OCI-LY7 (cell line): ENCODE data around the gene GNB1. TPM values are rescaled to one million over a fixed set of nuclear protein-coding genes. Genes with fewer than 3 reads are reported as not detected.

Experiments
- BruUV-seq: library from RNA; stranded (reverse); fragments of 400-500 nt; replicated peaks from 2 replicates; lab custom pipeline; 2021; lab: Mats Ljungman, UMichigan
- CTCF ChIA-PET: fragments of 300-600 bp; sonication (Branson Sonifier 250); formaldehyde crosslinking; loops from one replicate; lab custom pipeline; 2022; ENCODE audit warnings: antibody characterized with exemption; ENCODE audit not compliant: unreplicated experiment; lab: Charles Lee
- POLR2A ChIA-PET: fragments of 300-600 bp; sonication (Branson Sonifier 250); formaldehyde crosslinking; loops from one replicate; lab custom pipeline; 2022; ENCODE audit warnings: antibody characterized with exemption; lab: Charles Lee
- DNase-seq: peaks from one replicate; pipeline ENCODE4 v3.0.0-alpha.2; 2015; ENCODE audit warnings: low spot score
- H2AFZ ChIP-seq: fragments of 200-600 bp; sonication (generic), shearing (Covaris generic); 2 replicates; pipeline ENCODE4 v1.6.1; 2014; ENCODE audit warnings: mild to moderate bottlenecking, antibody characterized with exemption, low read length, moderate library complexity
- H3K27ac ChIP-seq: fragments of 200-600 bp; sonication (generic); 2 replicates; pipeline ENCODE4 v1.5.1; 2014; ENCODE audit warnings: mixed run types, low read depth, mild to moderate bottlenecking, moderate library complexity, low read length, inconsistent platforms; ENCODE audit not compliant: poor library complexity, severe bottlenecking
- H3K36me3 ChIP-seq: fragments of 200-600 bp; sonication (generic); 2 replicates; pipeline ENCODE4 v1.6.1; 2014; ENCODE audit warnings: mild to moderate bottlenecking, antibody characterized with exemption, low read length, moderate library complexity, mixed read lengths; ENCODE audit not compliant: insufficient read depth
- H3K4me1 ChIP-seq: fragments of 200-600 bp; sonication (generic); 2 replicates; pipeline ENCODE4 v1.5.1; 2014; ENCODE audit warnings: mild to moderate bottlenecking, low read length; ENCODE audit not compliant: insufficient read depth, poor library complexity, severe bottlenecking
- H3K4me2 ChIP-seq: fragments of 200-600 bp; sonication (generic); 2 replicates; pipeline ENCODE4 v1.6.1; 2014; ENCODE audit warnings: mild to moderate bottlenecking, low read length
- H3K4me3 ChIP-seq: fragments of 200-600 bp; sonication (generic); 2 replicates; pipeline ENCODE4 v1.5.1; 2014; ENCODE audit warnings: mild to moderate bottlenecking, low read depth, low read length; ENCODE audit not compliant: poor library complexity, severe bottlenecking
- H3K79me2 ChIP-seq: fragments of 200-600 bp; sonication (generic); 2 replicates; pipeline ENCODE4 v1.6.1; 2016; ENCODE audit warnings: low read depth, mild to moderate bottlenecking, low read length, moderate library complexity, mixed read lengths; ENCODE audit not compliant: insufficient read depth
- H3K9me2 ChIP-seq: fragments of 200-600 bp; sonication (generic); 2 replicates; pipeline ENCODE4 v1.6.1; 2016; ENCODE audit warnings: mild to moderate bottlenecking, low read length, mixed read lengths; ENCODE audit not compliant: insufficient read depth
- H3K9me3 ChIP-seq: fragments of 200-600 bp; sonication (generic); 2 replicates; pipeline ENCODE4 v1.6.1; 2014; ENCODE audit warnings: mild to moderate bottlenecking, mixed run types, low read length, mixed read lengths
- H4K20me1 ChIP-seq: fragments of 200-600 bp; sonication (generic); 2 replicates; pipeline ENCODE4 v1.6.1; 2014; ENCODE audit warnings: mild to moderate bottlenecking, antibody characterized with exemption, low read length, moderate library complexity, mixed read lengths; ENCODE audit not compliant: insufficient read depth
- EZH2phosphoT487 ChIP-seq: fragments of 200-600 bp; sonication (generic); IDR thresholded peaks from 2 replicates; pipeline ENCODE4 v1.6.1; 2018; ENCODE audit warnings: low read depth, borderline replicate concordance, mild to moderate bottlenecking, mixed run types, antibody characterized with exemption, low read length, moderate library complexity, mixed read lengths
- intact Hi-C: fragments of 100-400 bp; cut with micrococcal nuclease; formaldehyde crosslinking; loops from one replicate; pipeline ENCODE4 v1.10.0; 2022; ENCODE audit not compliant: unreplicated experiment
- total RNA-seq, 2 experiments: library from RNA; depleted of rRNA in 1 of 2; stranded (reverse); fragments of >200 nt in 1 of 2; shearing (Covaris generic) in 1 of 2; gene quantifications; 2 replicates each; pipeline ENCODE4 v1.2.3, GENCODE V29; 2014 to 2022
- TF ChIP-seq, protein P1 (sequence below): fragments of 200-600 bp; sonication (generic); conservative IDR thresholded peaks from 2 replicates; pipeline ENCODE4 v1.5.1; 2014; ENCODE audit warnings: mild to moderate bottlenecking, antibody characterized with exemption, low read length, moderate library complexity, mixed read lengths

The GNB1 gene
- total RNA-seq, 2 experiments from 2014 or later: 101 to 502 TPM

DNA sequence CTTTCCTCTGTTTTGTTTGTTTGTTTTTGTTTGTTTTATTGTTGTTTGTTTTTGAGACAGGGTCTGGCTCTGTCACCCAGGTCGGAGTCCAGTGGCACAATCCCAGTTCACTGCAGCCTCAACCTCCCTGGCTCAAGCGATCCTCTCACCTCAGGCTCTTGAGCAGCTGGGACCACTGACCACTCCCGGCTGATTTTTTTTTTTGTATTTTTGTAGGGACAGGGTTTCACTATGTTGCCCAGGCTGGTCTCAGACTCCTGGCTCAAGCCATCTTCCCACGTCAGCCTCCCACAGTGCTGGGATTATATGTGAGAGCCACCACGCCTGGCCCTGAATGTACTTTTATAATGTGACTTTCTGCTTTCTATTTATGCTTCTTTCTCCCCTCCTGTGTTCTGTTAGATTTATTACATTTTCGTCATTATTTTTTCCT, 19.2 kb upstream of the GNB1 start:
- CTCF ChIA-PET: interaction anchor here (0.5 kb wide), 1 partner anchor 130 kb away, joined by 4 read pairs; no protein-coding TSS in a partner anchor
- intact Hi-C loops: no loop called here
- no TSS peak for BruUV-seq
- Histone ChIP-seq H3K9me2 (no peaks in the 10 kb centered on the region), H2AFZ (no peak overlapping the region), H3K4me2 (peak overlapping the region; percentile 36), H3K27ac (no peak overlapping the region), H3K4me1 (peaks cover 40% of the 10 kb centered on the region), H3K4me3 (peak overlapping the region; percentile 61), H3K36me3 (no peaks in the 10 kb centered on the region), H3K79me2 (no peaks in the 10 kb centered on the region), H3K9me3 (no peaks in the 10 kb centered on the region), H4K20me1 (no peaks in the 10 kb centered on the region)
- TF ChIP-seq EZH2phosphoT487: no peak
- TF ChIP-seq, protein P1, sequence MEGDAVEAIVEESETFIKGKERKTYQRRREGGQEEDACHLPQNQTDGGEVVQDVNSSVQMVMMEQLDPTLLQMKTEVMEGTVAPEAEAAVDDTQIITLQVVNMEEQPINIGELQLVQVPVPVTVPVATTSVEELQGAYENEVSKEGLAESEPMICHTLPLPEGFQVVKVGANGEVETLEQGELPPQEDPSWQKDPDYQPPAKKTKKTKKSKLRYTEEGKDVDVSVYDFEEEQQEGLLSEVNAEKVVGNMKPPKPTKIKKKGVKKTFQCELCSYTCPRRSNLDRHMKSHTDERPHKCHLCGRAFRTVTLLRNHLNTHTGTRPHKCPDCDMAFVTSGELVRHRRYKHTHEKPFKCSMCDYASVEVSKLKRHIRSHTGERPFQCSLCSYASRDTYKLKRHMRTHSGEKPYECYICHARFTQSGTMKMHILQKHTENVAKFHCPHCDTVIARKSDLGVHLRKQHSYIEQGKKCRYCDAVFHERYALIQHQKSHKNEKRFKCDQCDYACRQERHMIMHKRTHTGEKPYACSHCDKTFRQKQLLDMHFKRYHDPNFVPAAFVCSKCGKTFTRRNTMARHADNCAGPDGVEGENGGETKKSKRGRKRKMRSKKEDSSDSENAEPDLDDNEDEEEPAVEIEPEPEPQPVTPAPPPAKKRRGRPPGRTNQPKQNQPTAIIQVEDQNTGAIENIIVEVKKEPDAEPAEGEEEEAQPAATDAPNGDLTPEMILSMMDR: no peak
- POLR2A ChIA-PET: interaction anchor here (2.9 kb wide), 1 partner anchor 130 kb away, joined by 8 read pairs; no protein-coding TSS in a partner anchor
- DNase-seq: no peak

DNA sequence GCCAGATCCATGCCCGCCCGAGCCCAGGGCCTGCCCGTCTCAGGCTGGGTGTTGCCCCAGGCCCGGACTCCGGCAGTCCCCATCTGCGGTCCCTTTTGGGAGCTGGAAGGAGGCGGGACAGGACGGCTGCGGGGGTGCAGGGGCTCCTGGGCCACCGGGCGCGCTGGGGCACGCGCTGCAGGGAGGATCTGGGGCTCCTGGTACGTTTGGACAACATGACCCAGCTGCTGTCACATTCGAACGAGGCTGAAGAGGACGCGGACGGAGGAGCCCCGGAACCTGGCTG, 17.6 kb upstream of the GNB1 start:
- intact Hi-C loops: loop anchor here (5.0 kb wide), 1 partner anchor 186 kb away; the partner anchor contains the start of gene CDK11A
- ChIA-PET POLR2A (interaction anchor here (0.6 to 2.9 kb wide), 7 partner anchors 9 to 190 kb away, joined by 3 to 8 read pairs (median 4); no protein-coding TSS in a partner anchor), CTCF (interaction anchor here (0.6 to 1.2 kb wide), 4 partner anchors 10 to 129 kb away, joined by 3 to 7 read pairs (median 5); no protein-coding TSS in a partner anchor)
- TSS peak; percentile 81 for BruUV-seq
- no peak for TF ChIP-seq EZH2phosphoT487
- TF ChIP-seq, protein P1: no peak
- H3K4me3 ChIP-seq: peak overlapping the region; percentile 76
- no peaks in the 10 kb centered on the region for H3K9me2 ChIP-seq
- no peaks in the 10 kb centered on the region for H3K79me2 ChIP-seq
- peak overlapping the region; percentile 78 for H3K27ac ChIP-seq
- peak overlapping the region; percentile 92 for H3K4me2 ChIP-seq
- H3K9me3 ChIP-seq: no peaks in the 10 kb centered on the region
- DNase-seq: no peak
- H4K20me1 ChIP-seq: no peaks in the 10 kb centered on the region
- peaks cover 40% of the 10 kb centered on the region for H3K4me1 ChIP-seq
- H3K36me3 ChIP-seq: no peaks in the 10 kb centered on the region
- peak overlapping the region; percentile 17; the same call in 1 of the 2 replicates for H2AFZ ChIP-seq

DNA sequence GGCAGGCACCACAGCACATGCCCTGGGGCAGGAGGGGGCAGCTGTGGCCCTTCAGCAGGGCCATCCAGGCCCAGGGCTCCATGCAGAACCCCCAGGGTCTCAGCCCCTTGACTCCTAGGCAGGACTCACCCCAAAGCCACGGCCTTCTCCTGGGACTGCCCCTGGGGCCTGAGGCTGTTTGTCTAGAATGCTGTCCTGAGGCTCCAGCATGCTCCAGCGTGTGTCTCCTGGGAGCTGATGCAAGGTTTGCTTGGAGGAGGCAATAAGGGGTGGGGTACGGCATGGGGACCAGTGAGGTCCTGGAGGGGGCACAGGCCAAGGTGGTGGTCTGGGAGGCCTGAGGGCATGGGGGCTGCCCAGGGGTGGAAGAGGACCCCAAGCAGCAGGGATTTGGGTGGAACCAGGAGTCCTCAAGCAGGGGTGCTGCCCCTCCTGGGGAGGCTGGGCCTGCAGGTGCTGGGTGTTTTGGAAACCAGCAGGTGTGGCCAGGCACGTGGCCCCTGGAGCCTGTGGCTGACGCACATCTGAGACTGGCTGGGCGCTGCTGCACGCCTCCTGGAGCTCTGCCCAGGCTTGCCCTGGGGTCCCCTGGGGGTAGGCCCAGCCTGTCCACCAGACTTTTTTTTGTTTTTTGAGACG, 16.3 kb upstream of the GNB1 start:
- BruUV-seq: no TSS peak
- peak; percentile 94 for DNase-seq
- Histone ChIP-seq H3K4me3 (no peak overlapping the region), H3K27ac (peak overlapping the region; percentile 78), H3K9me3 (no peaks in the 10 kb centered on the region), H4K20me1 (no peaks in the 10 kb centered on the region), H3K79me2 (no peaks in the 10 kb centered on the region), H2AFZ (peak overlapping the region; percentile 30; the same call in 1 of the 2 replicates), H3K9me2 (no peaks in the 10 kb centered on the region), H3K4me2 (peak overlapping the region; percentile 92), H3K36me3 (no peaks in the 10 kb centered on the region), H3K4me1 (peaks cover 40% of the 10 kb centered on the region)
- ChIA-PET POLR2A (interaction anchor here (0.7 to 2.9 kb wide), 6 partner anchors 8 to 641 kb away, joined by 3 to 8 read pairs (median 4); no protein-coding TSS in a partner anchor), CTCF (interaction anchor here (0.8 to 3.2 kb wide), 3 partner anchors 9 to 58 kb away, joined by 3 to 8 read pairs (median 4); no protein-coding TSS in a partner anchor)
- intact Hi-C loops: loop anchor here (2.0 to 5.0 kb wide), 3 partner anchors 64 to 185 kb away; partner anchors contain the start of gene CDK11A
- TF ChIP-seq, protein P1: no peak
- no peak for TF ChIP-seq EZH2phosphoT487
